CD14-positive monocyte (primary cell): ENCODE results near the gene RNF157. TPM values are rescaled to one million over a fixed set of nuclear protein-coding genes. Genes with fewer than 3 reads are reported as not detected.

Source experiments
- DNase-seq, 3 donors: peaks; one replicate each; pipeline ENCODE4 v3.0.0-alpha.2; 2011 to 2022
- H2AFZ ChIP-seq: 2 replicates; pipeline ENCODE4 v1.6.0; 2012; ENCODE audit warnings: mild to moderate bottlenecking, low read depth, low read length, inconsistent platforms; ENCODE audit not compliant: insufficient read depth, poor library complexity, severe bottlenecking
- H3K27ac ChIP-seq, 2 donors: 1 replicate in 1 of 2; 2 replicates in 1 of 2; pipeline ENCODE4 v1.5.1; 2012 to 2013; ENCODE audit warnings: low read length in 2 of 2, control low read depth in 1 of 2, inconsistent platforms in 1 of 2, low read depth in 1 of 2, mild to moderate bottlenecking in 1 of 2
- H3K27me3 ChIP-seq, 2 donors: one replicate each; pipeline versions ENCODE4 v1.6.0 to v1.6.1; 2011 to 2013; ENCODE audit warnings: low read length in 2 of 2; ENCODE audit not compliant: control insufficient read depth in 2 of 2, insufficient read depth in 2 of 2
- H3K36me3 ChIP-seq, 2 donors: replicated peaks in 1 of 2; 1 replicate in 1 of 2; 2 replicates in 1 of 2; pipeline versions ENCODE4 v1.5.1 to v1.6.1; 2012 to 2013; ENCODE audit warnings: low read length in 2 of 2, control low read depth in 1 of 2, inconsistent platforms in 1 of 2, mild to moderate bottlenecking in 1 of 2; ENCODE audit not compliant: insufficient read depth in 2 of 2, control insufficient read depth in 1 of 2
- H3K4me1 ChIP-seq, 2 donors: 1 replicate in 1 of 2; 2 replicates in 1 of 2; pipeline versions ENCODE4 v1.5.1 to v1.6.1; 2012 to 2013; ENCODE audit warnings: low read length in 2 of 2, control low read depth in 1 of 2, inconsistent platforms in 1 of 2, mild to moderate bottlenecking in 1 of 2, moderate library complexity in 1 of 2; ENCODE audit not compliant: insufficient read depth in 2 of 2, control insufficient read depth in 1 of 2
- H3K4me2 ChIP-seq: replicated peaks from 2 replicates; pipeline ENCODE3; 2012; ENCODE audit warnings: low read length, moderate library complexity, mild to moderate bottlenecking; ENCODE audit not compliant: poor library complexity, severe bottlenecking; ENCODE audit errors: extremely low read depth
- H3K4me3 ChIP-seq, 3 experiments: fragments of 200-600 bp in 1 of 3; sonication (generic) in 1 of 3; replicated peaks in 1 of 3; 1 replicate in 2 of 3; 2 replicates in 1 of 3; pipeline ENCODE4 v1.5.1; 2011 to 2013; ENCODE audit warnings: low read length in 3 of 3, mild to moderate bottlenecking in 3 of 3, control low read depth in 2 of 3, low read depth in 2 of 3, inconsistent platforms in 1 of 3, moderate library complexity in 1 of 3
- H3K79me2 ChIP-seq: 2 replicates; pipeline ENCODE4 v1.6.0; 2012; ENCODE audit warnings: mild to moderate bottlenecking, control low read depth, inconsistent platforms, low read length, moderate library complexity; ENCODE audit not compliant: insufficient read depth
- H3K9ac ChIP-seq: 2 replicates; pipeline ENCODE4 v1.6.0; 2017; ENCODE audit warnings: low read length, mild to moderate bottlenecking; ENCODE audit not compliant: insufficient read depth, poor library complexity, severe bottlenecking
- H3K9me3 ChIP-seq, 2 donors: replicated peaks in 1 of 2; 1 replicate in 1 of 2; 2 replicates in 1 of 2; pipeline versions ENCODE4 v1.5.1 to v1.6.1; 2012 to 2013; ENCODE audit warnings: low read length in 2 of 2, control low read depth in 1 of 2; ENCODE audit not compliant: control insufficient read depth in 1 of 2, insufficient read depth in 1 of 2
- H4K20me1 ChIP-seq: 2 replicates; pipeline ENCODE4 v1.6.0; 2012; ENCODE audit warnings: mild to moderate bottlenecking, low read length, control low read depth, moderate library complexity; ENCODE audit not compliant: insufficient read depth
- H3K27ac Mint-ChIP-seq, 7 donors: one replicate each; pipeline ENCODE4 v1.8.0; 2020; ENCODE audit warnings: mild to moderate bottlenecking in 7 of 7, mixed read lengths in 7 of 7, moderate library complexity in 6 of 7, inconsistent platforms in 2 of 7
- H3K27me3 Mint-ChIP-seq, 3 donors: one replicate each; pipeline ENCODE4 v1.8.0; 2021 to 2022; ENCODE audit warnings: low read depth in 3 of 3, mild to moderate bottlenecking in 3 of 3, mixed read lengths in 3 of 3, moderate library complexity in 3 of 3, inconsistent platforms in 1 of 3
- H3K36me3 Mint-ChIP-seq, 2 donors: one replicate each; pipeline ENCODE4 v1.8.0; 2020; ENCODE audit warnings: mixed read lengths in 2 of 2, inconsistent platforms in 1 of 2, mild to moderate bottlenecking in 1 of 2
- H3K4me1 Mint-ChIP-seq: one replicate; pipeline ENCODE4 v1.8.0; 2020; ENCODE audit warnings: mild to moderate bottlenecking, mixed read lengths
- H3K4me3 Mint-ChIP-seq, 2 donors: one replicate each; pipeline ENCODE4 v1.8.0; 2020; ENCODE audit warnings: mild to moderate bottlenecking in 2 of 2, mixed read lengths in 2 of 2, moderate library complexity in 1 of 2
- H3K9me3 Mint-ChIP-seq, 7 donors: one replicate each; pipeline ENCODE4 v1.8.0; 2020 to 2022; ENCODE audit warnings: mixed read lengths in 7 of 7, mild to moderate bottlenecking in 6 of 7, moderate library complexity in 6 of 7, inconsistent platforms in 2 of 7
- CTCF ChIP-seq: fragments of 200-600 bp; IDR thresholded peaks from one replicate; pipeline ENCODE4 v1.8.0; 2022; ENCODE audit warnings: antibody characterized with exemption, mild to moderate bottlenecking
- WGBS: methylation state at CpG from one replicate; pipeline ENCODE4 v1.1.5; 2013; ENCODE audit warnings: missing lambda C conversion rate; ENCODE audit not compliant: insufficient coverage; 5-methylcytosine and 5-hydroxymethylcytosine counted together
- intact Hi-C, 2 donors: fragments of 100-400 bp; cut with micrococcal nuclease; formaldehyde crosslinking; loops; one replicate each; pipeline versions ENCODE4 v1.15.0 to v1.15.1; 2023
- polyA plus RNA-seq, 3 donors: library from polyadenylated mRNA; depleted of rRNA in 1 of 3; unstranded in 2 of 3; stranded (reverse) in 1 of 3; fragments of 300-500 nt in 2 of 3; fragments of >200 nt in 1 of 3; fragmentation: Illumina TruSeq in 2 of 3; gene quantifications; 1 replicate in 2 of 3; 2 replicates in 1 of 3; pipeline ENCODE4 v1.2.3, GENCODE V29; 2012 to 2021

RNF157 gene
- polyA plus RNA-seq, 3 donors = 0.03 TPM; not detected in 2

DNA sequence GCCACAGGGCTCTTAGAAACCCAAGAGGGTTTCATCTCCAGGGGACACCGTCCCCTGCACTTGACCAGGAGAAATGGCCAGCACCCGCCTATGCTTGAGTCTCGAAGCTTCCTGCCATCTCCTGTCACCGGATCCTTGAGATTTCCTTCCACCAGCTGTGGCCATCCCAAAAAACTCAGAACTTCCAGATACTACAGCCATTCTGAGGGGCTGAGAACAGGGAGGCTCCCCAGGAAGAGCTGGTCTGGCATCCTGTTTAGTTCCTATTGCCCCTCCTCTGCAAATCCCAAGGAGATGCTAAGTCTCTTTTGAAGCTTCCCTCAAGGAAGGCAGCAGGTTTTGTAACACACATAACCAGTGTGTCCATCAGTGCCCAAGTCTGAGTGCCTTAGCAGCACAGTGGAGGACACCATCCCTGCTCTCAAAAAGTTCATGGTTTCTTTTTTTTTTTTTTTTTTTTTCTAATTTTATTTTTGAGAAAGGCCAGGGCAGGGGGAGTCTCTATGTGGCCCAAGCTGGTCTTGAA lies 26.8 kb upstream of the RNF157 start:
- peaks cover 13 to 16% of the 10 kb centered on the region in 2 donors for H3K36me3 ChIP-seq
- no peak overlapping the region for H2AFZ ChIP-seq
- no peaks in the 10 kb centered on the region for H3K9me3 ChIP-seq
- peaks cover 75 to 80% of the 10 kb centered on the region in 2 donors for H3K4me1 ChIP-seq
- no peaks in the 10 kb centered on the region for H3K27me3 ChIP-seq
- Mint-ChIP-seq H3K4me3 (peak overlapping the region; percentile 92 to 96), H3K4me1 (peaks cover 74% of the 10 kb centered on the region), H3K27me3 (peaks cover 0 to 3% (median 0%) of the 10 kb centered on the region in 3 donors), H3K27ac (peak overlapping the region; percentile 95 to 98 (median 96)), H3K9me3 (no peaks in the 10 kb centered on the region), H3K36me3 (peaks cover 24 to 30% of the 10 kb centered on the region in 2 donors)
- H3K9ac ChIP-seq = peak overlapping the region; percentile 92
- no peak for DNase-seq
- H4K20me1 ChIP-seq = peaks cover 31% of the 10 kb centered on the region
- H3K79me2 ChIP-seq = peaks cover 50% of the 10 kb centered on the region
- TF ChIP-seq CTCF = no peak
- intact Hi-C loops = loop anchor here in 1 of 2 donors (5.0 to 10.0 kb wide), 5 partner anchors 35 to 492 kb away; partner anchors contain the start of genes EXOC7, MFSD11 and SRSF2
- peak overlapping the region; percentile 56 to 97 (median 77) for H3K4me3 ChIP-seq
- 92% methylated on average over 4 of the region's 4 CpGs for WGBS
- H3K4me2 ChIP-seq = peak overlapping the region; percentile 86
- peak overlapping the region; percentile 84 to 87 for H3K27ac ChIP-seq

DNA sequence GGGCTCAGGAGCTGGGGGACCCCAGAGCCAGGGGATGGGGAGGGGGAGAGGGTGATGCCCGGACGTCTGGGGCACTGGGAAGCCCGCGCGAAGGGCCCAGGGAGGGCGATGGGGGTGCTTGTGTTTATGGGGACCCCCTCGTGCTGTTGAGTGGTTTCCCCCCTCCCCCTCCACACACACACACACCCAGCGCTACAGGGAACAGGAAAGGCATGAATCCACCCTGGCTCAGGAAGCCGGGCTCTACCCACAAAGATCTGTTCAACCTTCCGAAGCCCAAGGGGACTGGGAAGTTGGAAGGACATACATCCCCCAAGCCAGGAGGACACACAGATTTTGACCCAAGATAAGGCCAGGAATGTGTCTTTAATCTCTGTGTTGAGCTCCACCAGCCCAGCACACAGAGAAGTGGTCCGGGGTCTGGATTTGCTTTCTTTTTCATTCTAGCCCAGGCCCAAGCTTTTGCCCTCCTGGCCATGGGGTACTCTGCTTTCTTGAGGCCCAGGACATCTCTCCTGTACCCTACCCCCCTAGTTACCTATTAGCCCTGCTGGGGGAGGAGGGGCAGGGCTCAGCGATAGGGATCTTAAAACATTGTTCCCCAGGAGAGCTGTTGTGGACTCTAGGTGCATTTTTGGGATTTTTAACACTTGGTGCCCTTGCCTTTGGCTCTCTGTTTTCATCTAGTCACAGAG lies 26.1 kb upstream of the RNF157 start:
- peaks cover 0 to 5% (median 0%) of the 10 kb centered on the region in 3 donors for H3K27me3 Mint-ChIP-seq
- H3K4me3 Mint-ChIP-seq = peak overlapping the region; percentile 92 to 96
- 11% methylated on average over 3 of the region's 12 CpGs for WGBS

More for the DNA sequence above, 26.1 kb upstream of the RNF157 start:
- Histone ChIP-seq H3K9me3 (no peaks in the 10 kb centered on the region), H4K20me1 (peaks cover 29% of the 10 kb centered on the region), H3K4me3 (peak overlapping the region; percentile 56 to 97 (median 77)), H2AFZ (no peak overlapping the region), H3K79me2 (peaks cover 50% of the 10 kb centered on the region), H3K27me3 (no peaks in the 10 kb centered on the region), H3K4me1 (peaks cover 75 to 80% of the 10 kb centered on the region in 2 donors), H3K9ac (peak overlapping the region; percentile 92), H3K27ac (peak overlapping the region; percentile 84 to 87), H3K4me2 (peak overlapping the region; percentile 86), H3K36me3 (peaks cover 13 to 16% of the 10 kb centered on the region in 2 donors)
- DNase-seq = peak in 1 of 3 donors; percentile 37
- peak overlapping the region; percentile 95 to 98 (median 96) for H3K27ac Mint-ChIP-seq
- H3K4me1 Mint-ChIP-seq = peaks cover 76% of the 10 kb centered on the region
- intact Hi-C loops = loop anchor here in 1 of 2 donors (5.0 to 10.0 kb wide), 5 partner anchors 34 to 492 kb away; partner anchors contain the start of genes EXOC7, MFSD11 and SRSF2
- no peaks in the 10 kb centered on the region for H3K9me3 Mint-ChIP-seq
- H3K36me3 Mint-ChIP-seq = peaks cover 24 to 30% of the 10 kb centered on the region in 2 donors
- no peak for TF ChIP-seq CTCF
